Non-pigmented ciliary epithelial cell (primary cell): ENCODE measurements around the gene SMYD3.

Experiments used
- DNase-seq: peaks from one replicate; pipeline ENCODE4 v3.0.0-alpha.2; 2010; ENCODE audit warnings: low read depth

The SMYD3 gene

DNA sequence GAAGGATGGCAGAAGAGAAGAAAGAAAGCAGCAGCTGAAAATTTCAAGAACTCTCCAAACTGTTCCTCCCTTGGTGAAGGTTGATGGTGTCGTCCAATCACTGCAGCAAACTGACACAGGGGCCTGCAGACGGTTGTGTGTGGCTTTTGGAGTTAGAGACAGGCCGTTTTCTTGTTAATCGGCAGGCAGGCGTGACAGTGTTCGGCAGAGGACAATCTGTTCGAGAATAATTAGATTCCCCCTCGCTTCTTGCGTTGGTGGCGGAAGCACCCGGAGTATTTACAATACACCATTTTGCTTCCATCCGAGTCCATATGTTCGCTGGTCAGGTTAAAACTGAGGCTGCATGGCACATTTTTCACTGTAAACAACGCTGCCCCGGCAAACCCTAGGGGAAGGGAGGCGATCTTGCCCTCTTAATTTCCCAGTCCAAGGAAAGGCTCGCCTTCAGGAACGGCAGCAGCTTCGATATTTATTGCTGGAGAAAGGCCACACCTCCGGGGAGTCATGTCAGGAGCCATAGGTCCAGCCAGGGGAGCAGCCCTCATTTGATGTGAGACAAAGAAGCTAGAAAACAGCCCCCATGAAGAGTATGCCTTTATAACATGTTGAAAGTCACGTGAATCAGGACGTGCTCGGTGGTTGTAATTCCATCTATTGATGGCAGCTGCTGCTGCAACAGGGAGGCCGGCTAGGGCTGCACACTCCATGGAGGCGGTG, 360.1 kb downstream of the SMYD3 start:
- no peak for DNase-seq

DNA sequence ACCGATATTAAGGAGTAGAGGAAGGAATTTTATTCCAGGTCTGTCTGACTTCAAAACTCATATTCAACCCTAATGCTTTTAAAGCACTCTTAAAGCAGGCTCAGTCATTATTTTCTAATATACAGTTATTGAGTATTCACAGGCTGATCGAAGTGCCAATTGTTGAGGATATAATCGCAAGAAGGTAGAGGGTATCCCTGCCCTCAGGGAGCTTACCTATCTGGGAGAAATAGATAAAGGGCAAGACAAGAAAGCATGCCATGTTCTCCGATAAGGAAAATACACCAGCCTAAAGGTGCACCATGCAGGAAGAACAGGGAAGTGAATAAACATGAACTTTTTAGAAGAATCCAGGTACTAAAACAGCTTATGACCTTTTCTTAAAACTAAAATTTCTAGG, 361.2 kb downstream of the SMYD3 start:
- no peak for DNase-seq

DNA sequence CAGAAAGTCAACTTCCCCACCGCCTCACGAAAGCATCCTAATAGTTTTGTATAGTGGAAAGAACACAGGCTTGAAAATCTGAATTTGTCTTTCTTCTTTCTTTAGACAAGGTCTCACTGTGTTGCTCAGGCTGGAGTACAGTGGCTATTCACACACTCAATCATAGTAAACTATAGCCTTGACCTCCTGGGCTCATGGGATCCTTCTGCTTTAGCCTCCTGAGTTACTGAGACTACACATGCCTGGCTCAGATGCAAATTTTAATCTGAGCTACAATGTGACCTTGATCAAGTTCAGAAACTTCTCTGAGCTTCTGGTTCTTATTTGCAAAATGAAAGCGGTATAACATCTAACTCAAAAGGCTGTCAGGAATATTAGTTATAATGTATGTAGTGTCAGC, 362.1 kb downstream of the SMYD3 start:
- no peak for DNase-seq

DNA sequence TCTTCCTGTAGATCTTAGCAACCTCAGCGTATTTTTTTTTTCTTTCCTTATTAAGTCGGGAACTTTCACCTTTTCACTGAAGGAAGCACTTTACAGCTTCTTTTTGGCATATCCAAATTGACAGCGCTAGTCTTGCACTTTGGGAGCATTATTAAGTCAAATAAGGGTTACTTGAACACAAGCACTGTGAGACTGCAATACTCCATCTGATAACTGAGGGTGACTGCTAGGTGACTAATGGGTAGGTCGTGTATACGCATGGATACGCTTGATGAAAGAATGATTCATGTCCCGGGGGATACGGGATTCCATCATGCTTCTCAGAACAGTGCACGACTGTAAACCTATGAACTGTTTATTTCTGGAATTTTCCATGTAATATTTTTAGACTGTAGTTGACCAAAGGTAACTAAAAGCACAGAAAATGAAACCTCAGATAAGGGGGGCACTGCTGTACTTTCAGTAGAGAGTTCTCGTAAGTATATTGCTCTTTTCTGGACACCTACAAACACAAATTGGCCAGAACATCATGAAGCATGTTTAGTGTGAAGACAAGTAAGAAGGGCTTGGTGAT, 364.7 kb downstream of the SMYD3 start:
- peak; percentile 94 for DNase-seq

DNA sequence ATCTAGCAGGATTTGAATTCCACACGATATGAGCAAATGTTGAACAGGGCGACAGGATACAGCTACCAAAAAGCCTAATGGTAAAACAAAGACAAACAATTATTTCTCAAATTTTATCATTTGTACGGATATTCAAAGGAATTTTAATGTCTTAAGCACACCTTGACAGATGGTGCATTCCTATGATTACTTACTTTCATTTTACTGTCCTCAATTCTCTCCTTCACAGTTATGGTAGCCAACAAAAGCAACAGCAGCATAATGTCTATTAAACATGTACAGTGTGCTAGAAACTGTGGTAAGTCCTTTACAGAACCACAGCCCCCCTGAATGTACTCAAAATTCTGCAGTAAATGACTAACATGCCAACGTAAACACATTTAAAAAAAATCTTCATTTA, 365.8 kb downstream of the SMYD3 start:
- DNase-seq = no peak

DNA sequence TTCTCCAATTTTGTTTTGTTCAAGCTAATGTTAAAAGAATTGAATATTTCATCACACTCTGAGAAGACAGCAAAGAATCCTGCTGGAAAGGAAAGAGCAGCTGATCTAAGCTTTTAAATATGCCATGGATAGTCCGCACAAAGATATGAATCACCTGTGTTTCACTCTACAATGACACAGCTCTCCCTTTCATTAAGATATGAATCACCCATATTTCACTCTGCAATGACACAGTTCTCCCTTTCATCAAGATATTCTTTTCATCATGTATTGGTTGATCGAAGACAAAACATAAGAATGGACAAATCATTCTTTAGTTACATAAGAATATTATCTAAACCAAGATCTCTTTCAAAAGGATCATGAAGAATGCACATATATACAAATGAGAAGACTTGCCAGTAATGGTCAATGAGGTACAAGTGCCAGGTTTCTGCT, 367.3 kb downstream of the SMYD3 start:
- peak; percentile 86 for DNase-seq

DNA sequence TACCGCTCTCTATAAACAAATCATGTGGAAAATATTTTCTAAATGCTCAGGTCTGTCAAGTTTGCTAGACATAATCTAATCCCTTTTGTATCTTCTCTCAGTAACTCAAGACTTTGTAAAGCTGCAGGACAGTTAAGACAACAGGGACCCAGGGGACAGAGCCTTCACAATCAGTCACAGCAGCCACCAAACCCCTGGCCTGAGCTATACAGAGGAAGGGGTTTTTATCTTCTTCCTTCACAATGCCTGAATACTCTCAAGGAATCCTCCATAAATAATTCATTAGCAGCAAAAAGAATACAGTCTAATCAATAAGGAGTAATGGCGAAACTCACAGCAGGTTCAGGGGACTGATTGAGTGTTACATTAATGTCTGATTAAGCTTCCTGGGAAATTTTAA, 368.3 kb downstream of the SMYD3 start:
- DNase-seq = no peak

DNA sequence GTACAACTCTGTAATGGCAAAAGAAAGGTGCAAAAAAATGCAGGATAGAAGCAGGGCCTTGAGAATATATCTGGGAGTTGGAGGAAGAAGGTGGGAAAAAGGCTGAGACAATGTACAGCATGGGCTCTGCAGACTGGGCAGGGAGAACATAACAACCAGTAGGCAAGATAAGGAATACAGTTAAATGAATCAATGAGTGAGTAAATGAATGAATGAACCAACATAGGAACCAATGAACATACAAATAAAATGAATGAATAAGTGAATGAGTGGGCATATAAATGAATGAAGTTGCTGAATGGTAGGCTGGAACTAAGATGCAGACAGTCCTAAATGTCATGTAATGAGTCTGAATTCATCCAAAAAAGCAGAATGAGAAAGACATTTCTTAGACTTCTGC, 370.6 kb downstream of the SMYD3 start:
- DNase-seq = no peak

DNA sequence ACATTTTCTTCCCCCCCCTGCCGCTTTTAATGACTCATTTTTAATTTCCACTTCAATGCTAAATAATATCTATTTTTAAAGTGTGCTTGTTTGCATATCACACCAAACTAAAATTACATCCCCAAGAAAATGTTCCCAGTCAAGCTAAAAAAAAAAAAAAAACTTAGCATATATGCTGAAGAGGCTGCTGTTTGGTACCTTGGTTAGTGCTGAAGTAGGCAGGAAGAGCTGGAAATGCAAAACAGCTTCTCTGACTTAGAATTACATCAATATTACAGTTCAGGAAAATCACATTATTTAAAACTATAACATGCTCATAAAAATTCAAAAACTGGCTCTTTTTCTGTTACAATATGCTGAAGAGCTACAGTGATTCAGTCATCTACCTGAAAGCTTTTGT, 372.3 kb downstream of the SMYD3 start:
- no peak for DNase-seq

DNA sequence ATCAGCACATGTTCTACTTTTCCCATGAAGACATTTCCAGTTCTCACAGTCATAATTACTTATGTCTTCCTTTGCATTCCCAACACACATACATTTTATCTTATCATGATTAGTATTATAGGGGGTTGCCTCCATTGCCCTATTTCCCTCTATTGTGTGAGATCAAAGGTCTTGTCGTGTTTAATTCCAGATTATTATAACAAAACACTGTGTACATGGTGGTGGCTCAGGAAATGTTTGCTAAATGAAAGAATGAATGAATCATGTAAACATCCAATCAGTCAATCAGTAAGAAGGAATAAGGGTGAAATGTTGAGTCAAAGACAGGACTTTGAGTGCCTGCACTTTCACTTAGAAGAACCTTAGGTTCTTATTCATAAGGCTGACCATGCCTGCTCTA, 376.0 kb downstream of the SMYD3 start:
- DNase-seq = no peak

DNA sequence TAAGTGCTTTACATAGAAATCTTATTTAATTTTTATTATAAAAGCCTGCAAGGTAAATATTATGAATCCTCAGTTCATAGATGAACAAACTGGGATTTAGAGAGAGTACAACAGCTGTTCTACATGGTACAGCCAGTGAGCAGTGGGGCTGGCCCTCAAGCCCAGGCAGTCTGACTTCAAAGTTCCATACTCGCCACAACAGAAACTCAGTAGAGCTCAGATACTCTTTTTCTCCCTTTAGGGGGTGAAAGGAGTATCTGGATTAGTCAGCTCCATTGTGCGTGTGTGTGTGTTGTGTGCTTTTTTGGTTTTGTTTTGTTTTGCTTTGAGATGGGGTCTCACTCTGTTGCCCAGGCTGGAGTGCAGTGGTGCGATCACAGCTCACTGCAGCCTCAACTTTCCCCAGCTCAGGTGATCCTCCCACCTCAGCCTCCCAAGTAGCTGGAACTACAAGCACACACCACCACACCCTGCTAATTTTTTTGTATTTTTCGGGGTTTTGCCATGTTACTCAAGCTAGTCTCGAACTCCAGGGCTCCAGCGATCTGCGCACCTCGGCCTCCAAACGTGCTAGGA, 378.5 kb downstream of the SMYD3 start:
- DNase-seq = no peak

DNA sequence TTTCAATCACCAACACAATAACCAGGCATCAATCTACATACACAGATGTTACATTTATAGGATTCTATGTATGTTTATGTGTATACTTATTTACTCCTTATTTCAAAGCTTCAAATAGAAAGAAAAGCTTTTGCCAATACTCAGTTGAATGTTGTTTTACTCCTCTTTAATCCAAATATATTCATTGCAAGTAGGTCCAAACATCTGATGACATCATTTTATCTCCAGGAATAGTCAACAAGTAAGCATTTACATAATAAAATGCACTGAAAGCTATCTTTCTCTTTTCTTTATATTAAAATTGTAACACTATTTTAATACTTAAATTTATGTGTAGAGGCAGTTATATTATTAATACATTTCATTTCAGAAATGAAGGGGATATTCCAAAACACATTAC, 380.5 kb downstream of the SMYD3 start:
- no peak for DNase-seq

DNA sequence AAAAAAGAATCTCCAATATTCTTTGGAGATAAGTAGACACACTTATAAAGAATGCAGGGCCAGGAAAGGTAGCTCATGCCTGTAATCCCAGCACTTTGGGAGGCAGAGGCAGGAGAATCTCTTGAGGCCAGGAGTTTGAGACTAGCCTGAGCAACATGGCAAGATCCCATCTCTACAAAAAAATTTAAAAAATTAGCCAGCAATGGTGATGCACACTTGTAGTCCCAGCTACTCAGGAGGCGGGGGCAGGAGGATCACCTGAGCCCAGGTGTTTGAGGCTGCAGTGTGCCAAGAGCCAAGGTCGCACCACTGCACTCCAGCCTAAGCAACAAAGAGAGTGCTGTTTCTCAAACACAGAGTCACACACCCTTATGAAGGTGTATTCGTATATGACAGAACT, 385.0 kb downstream of the SMYD3 start:
- DNase-seq = no peak

DNA sequence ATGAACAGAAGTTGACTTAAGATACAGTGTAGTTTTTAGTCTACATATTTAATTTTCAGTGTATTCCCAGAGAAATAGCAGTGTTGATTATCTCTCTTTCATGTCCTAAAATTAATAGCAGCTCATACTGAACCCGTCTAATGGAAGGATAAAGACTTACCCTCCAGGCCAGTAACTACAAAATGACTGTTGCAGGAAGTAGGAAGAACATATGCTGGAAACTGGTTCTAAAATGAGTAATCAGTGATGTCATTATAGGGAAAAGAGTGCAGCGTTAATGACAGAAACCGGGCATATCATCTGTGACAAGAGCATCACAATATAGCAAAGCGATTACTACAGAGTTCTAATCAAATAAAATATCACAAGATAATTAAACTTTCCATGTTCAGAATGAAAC, 385.5 kb downstream of the SMYD3 start:
- DNase-seq = no peak

DNA sequence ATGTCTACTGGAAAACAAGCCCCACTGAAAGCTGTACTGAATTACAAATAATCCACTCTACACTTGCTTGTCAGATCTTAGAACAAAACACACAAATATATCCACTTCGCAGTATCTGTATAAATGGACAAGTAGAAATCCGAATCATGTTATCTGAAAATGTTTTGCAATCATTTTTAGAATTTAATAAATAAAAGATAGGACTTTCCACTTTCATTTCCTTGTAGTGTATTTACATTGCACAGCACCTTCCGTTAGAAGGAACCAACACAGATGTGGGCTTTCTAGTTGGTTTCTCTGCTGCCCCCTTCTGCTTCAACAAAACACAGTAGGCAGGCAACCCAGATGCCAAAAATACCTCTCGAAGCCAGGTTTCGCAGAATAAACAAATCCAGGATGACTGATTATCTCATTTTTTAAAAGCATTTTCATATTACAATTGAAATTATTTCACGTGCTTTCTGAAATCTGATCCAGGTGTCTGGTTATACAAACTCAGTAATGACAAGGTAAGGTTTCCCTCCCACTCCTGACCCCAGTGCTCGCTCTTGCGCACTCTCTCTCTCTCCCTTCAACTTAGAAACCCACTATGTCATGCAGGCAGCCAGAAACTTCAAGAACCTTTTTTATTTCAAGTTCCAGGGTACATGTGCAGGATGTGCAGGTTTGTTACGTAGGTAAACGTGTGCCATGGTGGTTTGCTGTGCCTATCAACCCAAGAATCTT, 389.9 kb downstream of the SMYD3 start:
- DNase-seq = no peak

DNA sequence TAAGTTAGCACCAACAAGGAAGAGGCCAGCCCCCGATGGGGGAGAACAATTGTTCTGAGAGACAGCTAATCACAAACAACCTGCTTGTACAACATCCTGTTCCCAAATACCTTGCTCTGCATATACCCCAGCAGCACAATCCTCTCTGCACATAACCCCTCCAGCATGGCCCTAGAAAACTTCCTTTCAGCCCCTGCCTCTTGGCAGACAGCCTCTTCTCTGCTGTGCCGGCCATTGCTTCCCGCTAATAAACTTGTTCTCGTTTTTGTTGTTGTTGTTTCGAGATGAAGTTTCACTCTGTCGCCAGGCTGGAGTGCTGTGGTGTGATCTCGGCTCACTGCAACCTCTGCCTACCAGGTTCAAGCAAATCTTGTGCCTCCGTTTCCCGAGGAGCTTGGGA, 392.7 kb downstream of the SMYD3 start:
- DNase-seq = no peak

DNA sequence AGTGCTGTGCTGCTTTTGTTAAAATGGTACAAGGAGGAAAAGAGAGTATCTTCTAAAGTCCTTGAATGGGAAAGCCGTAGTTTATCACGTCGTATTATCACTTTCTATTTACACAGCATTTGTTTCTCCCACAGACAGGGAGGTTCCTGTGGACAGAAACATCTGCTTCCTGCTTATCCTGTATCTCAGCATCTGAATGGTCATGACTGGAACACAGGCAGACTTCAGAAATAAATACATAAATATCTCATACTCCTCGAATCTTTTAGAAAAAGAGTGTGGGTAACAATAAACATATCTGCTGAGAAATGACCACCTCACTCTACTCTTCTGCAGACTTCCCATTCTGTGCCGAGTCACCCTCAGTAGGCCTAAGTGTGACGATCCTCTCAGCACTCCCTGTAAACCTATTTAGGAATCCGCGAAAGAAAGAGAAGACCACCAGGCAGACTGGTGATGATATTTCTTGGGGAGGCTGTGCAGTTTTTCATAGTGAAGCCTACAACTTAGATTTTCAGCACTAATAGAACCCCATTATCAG, 393.5 kb downstream of the SMYD3 start:
- DNase-seq = no peak

DNA sequence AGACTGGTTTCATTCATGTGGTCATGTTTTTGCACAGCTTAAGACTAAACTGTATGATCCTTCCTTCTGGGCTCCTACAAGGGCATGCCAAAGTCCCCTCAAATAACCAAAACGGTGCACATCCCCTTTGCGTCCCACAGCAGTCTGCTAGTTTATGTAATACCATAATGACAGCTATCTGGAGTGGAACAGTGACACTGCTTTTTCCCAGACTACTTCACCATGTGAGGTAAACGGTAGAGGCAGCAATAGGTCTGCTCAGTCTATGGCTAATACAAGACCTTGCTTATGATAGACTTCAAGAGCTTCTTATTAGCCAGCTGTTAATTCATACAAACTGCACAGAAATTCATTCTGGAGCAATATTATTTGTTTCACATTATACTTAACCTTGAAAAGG, 395.5 kb downstream of the SMYD3 start:
- DNase-seq = no peak

DNA sequence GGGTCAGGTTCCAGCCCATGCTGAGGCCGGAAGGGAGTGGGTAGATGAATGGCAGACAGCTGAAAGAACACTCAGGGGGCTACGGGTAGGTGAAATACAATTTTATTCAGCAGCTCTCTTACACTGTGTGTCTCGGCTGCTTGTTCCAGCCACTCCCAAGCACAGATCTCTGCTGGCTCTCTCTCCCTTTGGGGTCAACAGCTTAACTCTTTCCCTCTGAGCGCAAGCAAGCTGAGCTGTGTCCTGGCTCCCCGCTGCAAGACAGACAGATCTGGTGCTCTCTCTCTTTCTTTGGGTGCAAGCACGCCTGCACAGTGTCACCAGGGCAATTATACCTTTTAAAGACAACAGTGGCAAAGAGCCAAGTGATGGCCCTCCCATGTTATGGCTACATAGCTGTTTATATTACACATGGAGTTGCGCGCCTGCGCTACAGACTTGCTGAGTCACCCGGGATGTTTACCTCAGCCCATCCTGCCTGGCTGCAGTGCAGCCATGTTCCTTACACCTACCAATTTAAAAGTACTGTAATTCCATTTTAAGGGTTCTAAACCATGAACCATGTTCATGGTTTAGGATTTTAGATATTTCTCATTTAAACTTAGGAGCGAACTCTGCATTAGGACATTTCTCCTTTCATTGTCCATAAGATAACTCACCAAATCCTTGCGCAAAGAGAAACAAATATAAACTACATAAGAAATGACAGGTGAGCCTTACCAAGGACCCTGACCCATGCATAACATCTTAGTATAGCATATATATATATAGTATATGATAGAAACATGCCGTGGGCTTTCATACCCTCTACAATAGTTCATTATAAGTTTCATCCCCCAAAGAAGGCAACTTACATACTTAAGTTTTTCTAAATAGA, 396.5 kb downstream of the SMYD3 start:
- peak; percentile 60 for DNase-seq

DNA sequence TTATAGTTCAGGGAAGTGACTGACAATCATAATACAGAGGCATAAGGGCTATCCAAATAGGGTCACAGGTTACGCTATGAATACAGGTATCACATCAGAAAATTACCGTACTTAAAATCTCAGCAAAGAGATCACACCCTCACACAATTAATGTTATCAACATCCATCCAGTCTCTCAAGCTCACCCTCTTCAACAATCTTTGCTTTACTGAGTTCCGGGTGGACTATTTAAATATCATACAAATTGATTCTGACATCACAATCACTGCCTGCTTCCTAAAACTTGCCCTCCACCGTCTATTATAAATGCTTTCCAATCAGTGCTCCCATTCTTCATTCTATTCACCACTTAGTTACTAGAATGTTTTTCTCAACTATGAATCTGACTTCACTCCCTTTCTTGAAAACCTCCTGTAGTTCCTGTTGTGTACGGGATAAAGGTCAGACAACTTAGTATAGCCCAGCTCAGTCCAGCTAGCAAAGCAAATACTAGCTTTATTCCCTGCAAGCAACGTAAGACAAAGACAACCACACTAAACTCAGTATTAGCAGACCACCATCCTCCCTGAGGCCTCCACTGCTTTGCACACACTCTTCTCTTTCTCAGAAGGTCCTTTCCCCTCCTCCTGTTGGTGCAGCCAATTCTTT, 398.7 kb downstream of the SMYD3 start:
- DNase-seq = no peak

DNA sequence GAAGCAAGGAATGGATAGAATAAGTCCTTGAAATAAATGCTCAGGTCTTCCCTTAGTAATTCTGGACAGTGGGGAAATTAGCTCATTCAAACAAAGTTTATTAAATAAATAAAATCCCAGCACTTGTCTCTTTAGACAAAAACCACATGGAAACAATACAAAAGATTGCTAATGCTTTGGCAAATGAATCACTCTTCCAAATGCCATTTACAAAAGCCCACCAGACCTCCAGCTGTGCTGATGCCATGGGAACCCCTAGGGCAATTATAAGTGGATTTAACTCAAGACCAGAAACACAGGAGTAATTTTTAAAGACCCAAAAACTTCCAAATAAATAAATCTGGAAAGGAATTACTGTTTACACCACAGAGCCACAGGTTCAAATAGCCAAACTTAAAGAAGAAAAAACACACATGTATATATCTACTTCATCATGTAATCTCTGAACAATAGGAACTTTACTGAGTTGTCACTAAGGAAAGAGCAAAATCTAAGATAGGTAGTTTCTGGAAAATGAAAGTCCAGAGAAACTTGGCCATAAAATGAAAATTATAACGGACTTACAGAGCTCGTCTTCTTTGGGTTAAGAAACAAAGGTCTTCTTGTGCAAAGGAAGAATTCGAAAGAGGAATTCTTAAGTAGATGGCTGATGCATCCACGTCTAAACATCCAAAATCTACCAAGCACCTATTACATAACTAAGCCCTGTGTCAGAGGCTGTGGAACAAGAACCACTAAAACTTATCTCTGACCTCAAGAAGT, 399.4 kb downstream of the SMYD3 start:
- DNase-seq = no peak
